ENCODE results near the gene HMCN1.
"Not testable (repeated sequence)": the region's sequence is repeated elsewhere in the genome, so short reads cannot be mapped to it uniquely, and the experiment has no call there.

Gene HMCN1

DNA sequence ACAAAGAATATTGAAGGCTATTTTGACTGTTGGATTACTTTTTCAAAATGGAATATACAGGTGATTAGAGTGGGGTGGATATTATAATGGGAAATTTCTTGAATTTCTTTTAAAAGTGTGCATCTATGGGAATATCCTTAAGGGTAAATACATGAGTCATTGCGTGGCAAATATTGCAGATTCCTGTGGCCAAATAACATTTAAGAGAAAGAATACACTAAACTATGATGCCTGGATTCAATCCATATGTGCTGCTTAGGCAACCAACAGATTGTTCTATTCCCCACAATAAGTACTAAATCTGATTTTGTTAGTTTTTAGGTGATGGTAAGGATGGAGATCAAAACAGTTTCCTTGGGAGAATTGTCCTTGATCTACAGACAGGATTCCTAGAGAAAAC is 119.5 kb downstream of the HMCN1 start:
- no peak for DNase-seq (ENCODE audit: low spot score)

- DNase-seq (ENCODE audit: low spot score) = no peak
These were observed 122.3 kb downstream of the HMCN1 start for GRCh38 chr1:185856482-185856881.

- no peak for DNase-seq (ENCODE audit: low spot score)
These were observed 123.3 kb downstream of the HMCN1 start for GRCh38 chr1:185857442-185857841.

GRCh38 chr1:185860311-185860710 is 126.1 kb downstream of the HMCN1 start:
- no peak for DNase-seq (ENCODE audit: low spot score)

DNA sequence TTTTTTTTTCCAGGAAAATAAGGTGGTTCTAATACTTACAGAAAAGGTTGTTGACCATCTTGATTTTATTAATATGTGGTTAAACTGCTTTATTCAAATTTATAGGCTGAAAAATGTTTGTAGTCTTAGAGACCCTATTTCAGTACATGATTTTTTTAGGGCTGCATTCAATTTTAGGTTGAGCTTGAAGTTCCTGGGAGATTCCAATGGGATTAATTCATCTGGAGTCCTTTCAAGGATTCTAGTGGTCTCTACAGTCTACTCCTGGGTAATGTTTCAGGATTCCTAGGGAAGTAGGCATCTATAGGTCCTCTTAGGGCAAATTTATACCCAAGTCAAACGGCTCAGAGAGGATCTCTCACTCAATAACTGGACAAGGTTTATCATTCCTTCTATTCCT is 126.7 kb downstream of the HMCN1 start:
- DNase-seq (ENCODE audit: low spot score) = no peak

GRCh38 chr1:185861630-185862029 is 127.4 kb downstream of the HMCN1 start:
- DNase-seq (ENCODE audit: low spot score) = no peak

GRCh38 chr1:185862235-185862634 is 128.0 kb downstream of the HMCN1 start:
- no peak for DNase-seq (ENCODE audit: low spot score)

DNA sequence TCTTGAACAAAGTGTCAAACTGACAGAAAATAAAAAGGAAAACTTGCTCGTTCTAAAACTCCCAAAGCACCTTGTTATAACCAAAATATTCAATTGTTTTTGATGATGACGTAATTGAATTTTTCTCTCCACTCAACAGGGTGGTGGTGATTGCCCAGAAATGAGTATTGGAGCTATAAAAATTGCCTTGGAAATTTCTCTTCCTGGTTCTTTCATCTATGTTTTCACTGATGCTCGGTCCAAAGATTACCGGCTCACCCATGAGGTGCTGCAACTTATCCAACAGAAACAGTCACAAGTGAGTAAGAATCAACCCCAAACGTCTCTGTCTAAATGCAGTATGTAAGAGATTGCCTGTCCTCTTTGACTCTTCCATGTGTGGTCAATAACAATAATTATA is 130.1 kb downstream of the HMCN1 start:
- no peak for DNase-seq (ENCODE audit: low spot score)

GRCh38 chr1:185864889-185865517 is 130.8 kb downstream of the HMCN1 start:
- no peak for DNase-seq (ENCODE audit: low spot score)

DNA sequence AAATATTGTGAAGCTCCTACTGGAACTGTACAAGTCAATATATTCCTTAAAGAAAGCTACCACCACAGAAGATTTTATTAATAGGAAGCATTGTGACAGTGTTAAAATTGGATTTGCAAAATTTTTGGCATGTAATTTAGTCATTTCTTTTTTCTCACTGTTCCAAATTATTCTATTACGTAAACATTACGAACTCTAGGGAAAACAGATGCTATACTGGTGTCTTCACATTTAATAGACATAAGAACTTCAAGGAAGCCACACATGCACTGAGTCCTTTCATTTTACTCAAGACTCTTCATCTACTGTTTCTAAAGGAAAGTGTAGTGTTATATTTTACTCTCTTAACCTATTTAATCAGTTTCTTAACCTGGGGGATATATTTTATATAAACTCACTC is 135.4 kb downstream of the HMCN1 start:
- no peak for DNase-seq (ENCODE audit: low spot score)

- DNase-seq (ENCODE audit: low spot score) = no peak
These were observed 137.5 kb downstream of the HMCN1 start for GRCh38 chr1:185871627-185872150.

- no peak for DNase-seq (ENCODE audit: low spot score)
These were observed 140.1 kb downstream of the HMCN1 start for GRCh38 chr1:185874246-185874645.

DNA sequence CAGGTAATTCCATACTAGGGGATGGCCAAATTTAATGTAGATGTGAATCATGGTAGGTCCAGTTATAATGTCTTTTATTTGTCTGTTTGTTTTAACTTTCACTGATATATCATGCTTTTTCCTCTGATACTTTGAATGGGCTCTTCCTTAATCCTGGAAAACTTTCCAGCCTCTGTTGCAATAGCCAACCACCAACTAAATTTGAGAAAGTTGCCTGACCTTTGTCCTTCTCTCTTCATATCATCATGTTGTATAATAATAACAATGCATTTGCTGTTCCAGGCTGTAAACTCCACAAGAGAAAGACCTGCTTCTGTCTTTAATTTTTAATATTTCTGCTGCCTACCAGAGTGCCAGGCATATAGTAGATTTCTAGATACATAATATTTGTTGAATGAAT is 146.1 kb downstream of the HMCN1 start:
- DNase-seq (ENCODE audit: low spot score) = no peak

- DNase-seq (ENCODE audit: low spot score) = no peak
These were observed 146.7 kb downstream of the HMCN1 start for GRCh38 chr1:185880779-185881333.

- DNase-seq (ENCODE audit: low spot score) = no peak
These were observed 151.9 kb downstream of the HMCN1 start for GRCh38 chr1:185886046-185886445.

DNA sequence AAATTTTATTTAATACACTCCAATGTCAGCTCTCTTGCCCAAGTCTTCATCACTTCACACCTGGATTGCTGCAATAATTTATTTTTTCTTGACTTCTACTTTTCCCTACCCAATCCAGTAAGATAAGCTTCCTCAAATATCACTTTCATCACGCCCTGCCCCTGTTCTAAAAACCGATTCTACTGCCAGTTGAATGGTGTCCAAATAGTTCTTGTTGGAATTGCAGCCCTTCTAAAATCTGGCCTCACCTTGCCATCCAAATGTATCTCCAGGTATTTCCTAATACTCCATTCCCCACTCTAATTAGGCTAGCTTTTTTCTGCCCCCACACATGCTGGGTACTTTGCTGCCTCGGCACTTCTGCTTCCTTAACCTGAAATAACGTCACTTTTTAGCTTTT is 152.5 kb downstream of the HMCN1 start:
- no peak for DNase-seq (ENCODE audit: low spot score)

- not testable (repeated sequence) for DNase-seq (ENCODE audit: low spot score)
These were observed 158.7 kb downstream of the HMCN1 start for GRCh38 chr1:185892831-185893403.

DNA sequence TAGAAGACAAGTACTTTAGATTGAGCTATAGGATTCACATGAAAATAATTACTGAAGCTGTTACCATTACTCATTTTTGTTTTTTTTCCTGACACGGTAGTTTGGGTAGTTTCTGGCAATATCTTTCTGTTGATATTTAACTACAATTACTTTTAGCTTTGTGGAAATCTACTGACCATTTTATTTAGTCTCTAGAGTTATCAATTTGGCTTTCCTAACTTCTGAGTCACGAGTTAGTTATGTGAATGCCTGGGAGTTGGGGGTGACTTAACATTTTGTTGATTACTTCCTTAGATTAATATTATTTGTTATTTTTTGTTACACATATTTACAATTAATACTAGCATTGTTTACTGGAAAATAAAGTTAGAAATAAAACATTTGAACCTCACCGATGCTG is 160.6 kb downstream of the HMCN1 start:
- no peak for DNase-seq (ENCODE audit: low spot score)

DNA sequence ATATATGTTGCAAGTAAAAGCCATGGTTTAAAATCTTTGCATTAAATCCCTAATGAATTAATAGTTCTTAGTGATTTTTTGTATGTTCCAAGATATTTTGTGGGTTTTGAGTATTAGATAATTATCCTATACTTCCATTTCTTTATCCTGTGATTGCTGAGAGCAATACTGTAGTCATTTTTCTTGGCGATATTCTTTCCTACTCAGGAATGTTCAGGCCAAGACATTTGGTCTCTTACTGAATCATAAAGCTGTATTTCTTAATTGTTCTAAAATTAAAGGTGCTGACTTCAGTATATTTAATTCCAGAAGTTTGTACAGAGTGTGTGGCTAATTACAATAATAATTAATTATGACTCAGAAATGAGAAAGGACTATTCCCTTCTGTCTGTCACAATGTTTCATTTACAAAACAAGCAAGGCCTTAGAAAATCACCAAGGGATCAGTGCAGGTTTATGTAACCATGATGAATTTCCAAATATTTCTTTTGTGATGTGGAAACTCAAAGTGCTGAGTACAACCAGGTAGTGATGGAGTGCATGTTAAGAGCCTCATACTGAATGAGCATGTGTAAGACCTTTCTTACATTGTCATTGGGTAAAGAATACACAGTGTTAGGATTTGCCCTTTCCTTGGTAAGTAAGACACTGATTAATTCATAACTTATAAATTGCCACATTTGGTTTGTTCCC is 161.2 kb downstream of the HMCN1 start:
- no peak for DNase-seq (ENCODE audit: low spot score)

GRCh38 chr1:185896863-185897262 is 162.7 kb downstream of the HMCN1 start:
- no peak for DNase-seq (ENCODE audit: low spot score)

- no peak for DNase-seq (ENCODE audit: low spot score)
These were observed 172.0 kb downstream of the HMCN1 start for GRCh38 chr1:185906186-185906585.

- no peak for DNase-seq (ENCODE audit: low spot score)
These were observed 173.1 kb downstream of the HMCN1 start for GRCh38 chr1:185907246-185907645.

- DNase-seq (ENCODE audit: low spot score) = no peak
These were observed 177.8 kb downstream of the HMCN1 start for GRCh38 chr1:185911978-185912377.

All from germinal center (tissue), 1 donor.